ENCODE measurements around the gene FANCC.

Gene FANCC

GRCh38 chr9:95182854-95183563, 134.5 kb downstream of the FANCC start:
- no peak for DNase-seq

- no peak for DNase-seq
These were observed 135.7 kb downstream of the FANCC start for GRCh38 chr9:95181835-95182234.

- DNase-seq: peak; percentile 35
These were observed 136.2 kb downstream of the FANCC start for GRCh38 chr9:95181226-95181818.

GRCh38 chr9:95177617-95178016, 139.9 kb downstream of the FANCC start:
- DNase-seq: no peak

- DNase-seq: no peak
These were observed 140.7 kb downstream of the FANCC start for GRCh38 chr9:95176755-95177319.

- no peak for DNase-seq
These were observed 142.0 kb downstream of the FANCC start for GRCh38 chr9:95175523-95175922.

GRCh38 chr9:95174038-95174437, 143.5 kb downstream of the FANCC start:
- DNase-seq: no peak

GRCh38 chr9:95171596-95171995, 145.9 kb downstream of the FANCC start:
- no peak for DNase-seq

- DNase-seq: peak; percentile 84
These were observed 146.5 kb downstream of the FANCC start for GRCh38 chr9:95171001-95171400.

GRCh38 chr9:95167998-95168397, 149.5 kb downstream of the FANCC start:
- DNase-seq: peak; percentile 91

- no peak for DNase-seq
These were observed 152.5 kb downstream of the FANCC start for GRCh38 chr9:95165004-95165403.

GRCh38 chr9:95157481-95158151, 159.9 kb downstream of the FANCC start:
- no peak for DNase-seq

- DNase-seq: no peak
These were observed 161.4 kb downstream of the FANCC start for GRCh38 chr9:95156074-95156473.

- DNase-seq: no peak
These were observed 162.3 kb downstream of the FANCC start for GRCh38 chr9:95155220-95155619.

GRCh38 chr9:95150903-95151302, 166.6 kb downstream of the FANCC start:
- no peak for DNase-seq

GRCh38 chr9:95148208-95148520, 169.3 kb downstream of the FANCC start:
- no peak for DNase-seq

- no peak for DNase-seq
These were observed 169.9 kb downstream of the FANCC start for GRCh38 chr9:95147452-95148207.

- DNase-seq: no peak
These were observed 173.6 kb downstream of the FANCC start for GRCh38 chr9:95143591-95144561.

- DNase-seq: no peak
These were observed 174.8 kb downstream of the FANCC start for GRCh38 chr9:95142728-95143127.

GRCh38 chr9:95142315-95142714, 175.2 kb downstream of the FANCC start:
- DNase-seq: no peak

- no peak for DNase-seq
These were observed 176.7 kb downstream of the FANCC start for GRCh38 chr9:95140821-95141220.

GRCh38 chr9:95139126-95139525, 178.4 kb downstream of the FANCC start:
- DNase-seq: no peak
